Caco-2 (cell line): ENCODE measurements around the gene FBXO30. TPM values are rescaled to one million over a fixed set of nuclear protein-coding genes. Genes with fewer than 3 reads are reported as not detected.

Experiments used
- BruUV-seq: library from RNA; stranded (reverse); fragments of 400-500 nt; replicated peaks from 2 replicates; lab custom pipeline; 2021; lab: Mats Ljungman, UMichigan
- CTCF ChIA-PET: fragments of 300-600 bp; sonication (Branson Sonifier 250); formaldehyde crosslinking; loops from one replicate; lab custom pipeline; 2022; ENCODE audit warnings: antibody characterized with exemption; lab: Charles Lee
- POLR2A ChIA-PET: fragments of 300-600 bp; sonication (Branson Sonifier 250); formaldehyde crosslinking; loops from one replicate; lab custom pipeline; 2022; ENCODE audit warnings: antibody characterized with exemption; lab: Charles Lee
- DNase-seq, 2 experiments: peaks; one replicate each; pipeline versions ENCODE4 v3.0.0 to v3.0.0-alpha.2; 2020 to 2022
- H3K27me3 ChIP-seq: replicated peaks from 2 replicates; pipeline ENCODE4 v1.6.0; 2011; ENCODE audit warnings: low read length; ENCODE audit not compliant: control insufficient read depth, insufficient read depth
- H3K36me3 ChIP-seq: 2 replicates; pipeline ENCODE4 v1.5.1; 2011; ENCODE audit warnings: low read length; ENCODE audit not compliant: control insufficient read depth, insufficient read depth
- H3K4me1 ChIP-seq: fragments of 250-450 bp; sonication (Bioruptor Pico); 2 replicates; pipeline ENCODE4 v1.5.1; 2020; ENCODE audit warnings: mild to moderate bottlenecking
- H3K4me3 ChIP-seq: 2 replicates; pipeline ENCODE4 v1.5.1; 2011; ENCODE audit warnings: low read depth, mild to moderate bottlenecking, control low read depth, low read length
- H3K9me3 ChIP-seq: fragments of 250-450 bp; sonication (Bioruptor Pico); 2 replicates; pipeline ENCODE4 v1.5.1; 2020; ENCODE audit warnings: mild to moderate bottlenecking, moderate library complexity
- H3K27ac Mint-ChIP-seq: one replicate; pipeline ENCODE4 v1.8.0; 2022; ENCODE audit warnings: mixed read lengths; ENCODE audit not compliant: unreplicated experiment
- H3K27me3 Mint-ChIP-seq: one replicate; pipeline ENCODE4 v1.8.0; 2022; ENCODE audit warnings: mixed read lengths; ENCODE audit not compliant: insufficient read depth, unreplicated experiment
- H3K36me3 Mint-ChIP-seq: one replicate; pipeline ENCODE4 v1.8.0; 2022; ENCODE audit warnings: mild to moderate bottlenecking, mixed read lengths; ENCODE audit not compliant: insufficient read depth, unreplicated experiment
- H3K4me1 Mint-ChIP-seq: one replicate; pipeline ENCODE4 v1.8.0; 2022; ENCODE audit warnings: low read depth, mixed read lengths; ENCODE audit not compliant: unreplicated experiment
- H3K4me3 Mint-ChIP-seq: one replicate; pipeline ENCODE4 v1.8.0; 2022; ENCODE audit warnings: mild to moderate bottlenecking, moderate library complexity, mixed read lengths; ENCODE audit not compliant: unreplicated experiment
- H3K9me3 Mint-ChIP-seq: one replicate; pipeline ENCODE4 v1.8.0; 2022; ENCODE audit warnings: mixed read lengths; ENCODE audit not compliant: unreplicated experiment
- intact Hi-C: fragments of 100-400 bp; cut with micrococcal nuclease; formaldehyde crosslinking; loops from one replicate; pipeline ENCODE4 v1.10.0; 2022; ENCODE audit not compliant: unreplicated experiment
- total RNA-seq: library from RNA; stranded (reverse); gene quantifications from 2 replicates; pipeline ENCODE4 v1.2.3, GENCODE V29; 2022
- TF ChIP-seq, protein P1 (sequence below), 2 experiments: fragments of 200-600 bp in 1 of 2; IDR thresholded peaks; 1 replicate in 1 of 2; 2 replicates in 1 of 2; pipeline versions ENCODE4 v1.5.1 to v1.8.0; 2011 to 2022; ENCODE audit warnings: antibody characterized with exemption in 1 of 2, control low read depth in 1 of 2, inconsistent platforms in 1 of 2, low read depth in 1 of 2, low read length in 1 of 2, mild to moderate bottlenecking in 1 of 2, moderate library complexity in 1 of 2; ENCODE audit not compliant: insufficient read depth in 1 of 2, severe bottlenecking in 1 of 2, unreplicated experiment in 1 of 2

FBXO30 gene
- total RNA-seq, 1 experiment from 2014 or later, result 17.1 TPM

DNA sequence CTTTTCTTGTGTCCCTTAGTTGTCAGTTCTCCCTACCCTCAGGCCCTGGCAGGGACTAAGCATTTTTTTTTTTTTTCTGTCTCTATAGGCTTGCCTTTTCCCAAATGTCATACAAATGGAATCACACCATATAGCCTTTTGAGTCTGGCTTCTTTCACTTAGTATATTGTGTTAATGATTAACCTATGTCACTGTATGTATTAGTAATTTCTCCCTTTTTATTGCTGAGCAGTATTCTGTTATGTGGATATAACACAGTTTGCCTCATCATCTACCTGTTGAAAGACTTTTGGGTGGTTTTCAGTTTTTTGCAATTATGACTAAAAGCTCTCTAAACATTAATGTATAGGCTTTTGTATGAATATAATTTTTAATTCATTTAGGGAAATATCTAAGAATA lies 16.0 kb upstream of the FBXO30 start:
- Histone ChIP-seq H3K36me3 (no peaks in the 10 kb centered on the region), H3K27me3 (no peaks in the 10 kb centered on the region), H3K4me3 (no peak overlapping the region), H3K4me1 (peaks cover 4% of the 10 kb centered on the region; the same call in 1 of the 2 replicates), H3K9me3 (no peaks in the 10 kb centered on the region)
- ChIA-PET POLR2A (no interaction called here), CTCF (no interaction called here)
- H3K9me3 Mint-ChIP-seq, result no peaks in the 10 kb centered on the region
- H3K27ac Mint-ChIP-seq, result no peak overlapping the region
- BruUV-seq, result no TSS peak
- H3K27me3 Mint-ChIP-seq, result no peaks in the 10 kb centered on the region
- intact Hi-C loops, result no loop called here
- TF ChIP-seq, protein P1, sequence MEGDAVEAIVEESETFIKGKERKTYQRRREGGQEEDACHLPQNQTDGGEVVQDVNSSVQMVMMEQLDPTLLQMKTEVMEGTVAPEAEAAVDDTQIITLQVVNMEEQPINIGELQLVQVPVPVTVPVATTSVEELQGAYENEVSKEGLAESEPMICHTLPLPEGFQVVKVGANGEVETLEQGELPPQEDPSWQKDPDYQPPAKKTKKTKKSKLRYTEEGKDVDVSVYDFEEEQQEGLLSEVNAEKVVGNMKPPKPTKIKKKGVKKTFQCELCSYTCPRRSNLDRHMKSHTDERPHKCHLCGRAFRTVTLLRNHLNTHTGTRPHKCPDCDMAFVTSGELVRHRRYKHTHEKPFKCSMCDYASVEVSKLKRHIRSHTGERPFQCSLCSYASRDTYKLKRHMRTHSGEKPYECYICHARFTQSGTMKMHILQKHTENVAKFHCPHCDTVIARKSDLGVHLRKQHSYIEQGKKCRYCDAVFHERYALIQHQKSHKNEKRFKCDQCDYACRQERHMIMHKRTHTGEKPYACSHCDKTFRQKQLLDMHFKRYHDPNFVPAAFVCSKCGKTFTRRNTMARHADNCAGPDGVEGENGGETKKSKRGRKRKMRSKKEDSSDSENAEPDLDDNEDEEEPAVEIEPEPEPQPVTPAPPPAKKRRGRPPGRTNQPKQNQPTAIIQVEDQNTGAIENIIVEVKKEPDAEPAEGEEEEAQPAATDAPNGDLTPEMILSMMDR (IDR thresholded peaks at IDR 0.05; ENCODE audit: insufficient read depth in 1 of 2, low read depth in 1 of 2, low read length in 1 of 2, severe bottlenecking in 1 of 2, unreplicated experiment in 1 of 2), result no peak
- H3K36me3 Mint-ChIP-seq, result no peaks in the 10 kb centered on the region
- no peak overlapping the region for H3K4me3 Mint-ChIP-seq
- H3K4me1 Mint-ChIP-seq, result peaks cover 7% of the 10 kb centered on the region
- DNase-seq, result no peak

- Mint-ChIP-seq H3K4me1 (peaks cover 7% of the 10 kb centered on the region), H3K36me3 (no peaks in the 10 kb centered on the region), H3K27me3 (no peaks in the 10 kb centered on the region), H3K27ac (no peak overlapping the region), H3K9me3 (no peaks in the 10 kb centered on the region), H3K4me3 (no peak overlapping the region)
- TF ChIP-seq, protein P1 (IDR thresholded peaks at IDR 0.05; ENCODE audit: insufficient read depth in 1 of 2, low read depth in 1 of 2, low read length in 1 of 2, severe bottlenecking in 1 of 2, unreplicated experiment in 1 of 2), result no peak
- ChIA-PET POLR2A (no interaction called here), CTCF (no interaction called here)
- H3K36me3 ChIP-seq, result no peaks in the 10 kb centered on the region
- DNase-seq, result no peak
- no peaks in the 10 kb centered on the region for H3K27me3 ChIP-seq
- no peak overlapping the region for H3K4me3 ChIP-seq
- H3K9me3 ChIP-seq, result no peaks in the 10 kb centered on the region
- peaks cover 4% of the 10 kb centered on the region; the same call in 1 of the 2 replicates for H3K4me1 ChIP-seq
- intact Hi-C loops, result no loop called here
- no TSS peak for BruUV-seq
These were observed 15.4 kb upstream of the FBXO30 start for GRCh38 chr6:145829950-145830349.

GRCh38 chr6:145829102-145829501 lies 14.5 kb upstream of the FBXO30 start:
- TF ChIP-seq, protein P1 (IDR thresholded peaks at IDR 0.05; ENCODE audit: insufficient read depth in 1 of 2, low read depth in 1 of 2, low read length in 1 of 2, severe bottlenecking in 1 of 2, unreplicated experiment in 1 of 2), result no peak
- no peaks in the 10 kb centered on the region for H3K9me3 ChIP-seq
- no peaks in the 10 kb centered on the region for H3K27me3 ChIP-seq
- H3K4me3 ChIP-seq, result no peak overlapping the region
- Mint-ChIP-seq H3K36me3 (no peaks in the 10 kb centered on the region), H3K4me3 (no peak overlapping the region), H3K27me3 (no peaks in the 10 kb centered on the region), H3K27ac (no peak overlapping the region), H3K4me1 (peaks cover 7% of the 10 kb centered on the region), H3K9me3 (no peaks in the 10 kb centered on the region)
- H3K36me3 ChIP-seq, result no peaks in the 10 kb centered on the region
- ChIA-PET CTCF (no interaction called here), POLR2A (no interaction called here)
- DNase-seq, result no peak
- intact Hi-C loops, result no loop called here
- peaks cover 4% of the 10 kb centered on the region; the same call in 1 of the 2 replicates for H3K4me1 ChIP-seq
- BruUV-seq, result no TSS peak
